Keratinocyte (primary cell): ENCODE data around the gene MAMDC2.

Experiments
- CTCF ChIP-seq, 3 experiments: IDR thresholded peaks in 1 of 3; conservative IDR thresholded peaks in 1 of 3; optimal IDR thresholded peaks in 1 of 3; 2 replicates in 2 of 3; 3 replicates in 1 of 3; pipeline versions ENCODE3 to v1.5.1; 2011; ENCODE audit warnings: low read length in 3 of 3, mild to moderate bottlenecking in 3 of 3, moderate library complexity in 2 of 3, control low read depth in 1 of 3, inconsistent platforms in 1 of 3; ENCODE audit not compliant: insufficient read depth in 2 of 3; ENCODE audit errors: extremely low read depth in 1 of 3
- EZH2 ChIP-seq: IDR thresholded peaks from one replicate; pipeline ENCODE4 v1.6.1; 2012; ENCODE audit warnings: inconsistent platforms, mild to moderate bottlenecking, low read length, moderate library complexity

DNA sequence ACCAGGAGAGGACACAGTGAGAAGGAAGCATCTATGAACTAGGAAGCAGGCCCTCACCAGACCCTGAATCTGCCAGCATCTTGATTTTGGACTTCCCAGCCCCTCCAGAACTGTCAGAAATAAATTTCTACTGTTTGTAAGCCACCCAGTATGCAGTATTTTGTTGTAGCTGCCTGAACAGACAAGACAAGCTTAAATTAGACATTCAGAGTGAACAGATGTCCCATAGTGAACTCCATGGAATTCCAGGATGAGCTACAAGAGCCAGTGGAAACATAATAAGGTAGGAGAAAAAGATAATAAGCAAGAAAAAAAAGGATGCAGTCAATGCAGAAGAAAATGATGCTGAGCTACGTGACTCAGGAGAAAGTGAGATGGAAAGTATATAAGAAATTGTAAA is 47.8 kb upstream of the MAMDC2 start:
- no peak for TF ChIP-seq CTCF (optimal IDR thresholded peaks at IDR 0.05 in 1 of 3, IDR thresholded peaks at IDR 0.05 in 1 of 3, conservative IDR thresholded peaks at IDR 0.05 in 1 of 3; ENCODE audit: extremely low read depth in 1 of 3, insufficient read depth in 2 of 3, low read length in 3 of 3)
- TF ChIP-seq EZH2 = no peak
